K562 (cell line): ENCODE measurements around the gene NMUR1. TPM values are rescaled to one million over a fixed set of nuclear protein-coding genes. Genes with fewer than 3 reads are reported as not detected.

Source experiments
- ATF7 ChIP-seq: fragments of 450-650 bp; IDR thresholded peaks from 2 replicates; pipeline ENCODE4 v1.7.1; 2014; ENCODE audit warnings: mild to moderate bottlenecking, moderate library complexity
- CBFA2T3 ChIP-seq: fragments of 450-650 bp; IDR thresholded peaks from 2 replicates; pipeline ENCODE4 v1.6.1; 2017
- COPS2 ChIP-seq: fragments of 450-650 bp; conservative IDR thresholded peaks from 2 replicates; pipeline ENCODE4 v1.6.1; 2016; ENCODE audit warnings: mild to moderate bottlenecking, moderate library complexity
- EGR1 ChIP-seq: fragments of 450-650 bp; conservative IDR thresholded peaks from 2 replicates; pipeline ENCODE4 v1.6.1; 2017; ENCODE audit warnings: mild to moderate bottlenecking
- EP300 ChIP-seq: IDR thresholded peaks from 2 replicates; pipeline ENCODE4 v1.6.1; 2012; ENCODE audit warnings: low read length, improper control_type of control experiment
- ETS2 ChIP-seq: IDR thresholded peaks from 2 replicates; pipeline ENCODE4 v1.6.1; 2016; ENCODE audit warnings: borderline replicate concordance, missing genetic modification characterization, mild to moderate bottlenecking, moderate library complexity, missing compliant biosample characterization; ENCODE audit not compliant: poor library complexity, severe bottlenecking
- LEF1 ChIP-seq: fragments of 450-650 bp; IDR thresholded peaks from 2 replicates; pipeline ENCODE4 v1.6.1; 2016; ENCODE audit warnings: mild to moderate bottlenecking
- MEF2A ChIP-seq: IDR thresholded peaks from 2 replicates; pipeline ENCODE4 v1.6.1; 2011; ENCODE audit warnings: low read depth, mild to moderate bottlenecking, low read length, moderate library complexity; ENCODE audit not compliant: control insufficient read depth
- MEIS2 ChIP-seq: fragments of 450-650 bp; IDR thresholded peaks from 2 replicates; pipeline ENCODE4 v1.6.1; 2014; ENCODE audit warnings: mild to moderate bottlenecking; ENCODE audit not compliant: partially characterized antibody
- MYNN ChIP-seq, 2 experiments: sonication (generic); formaldehyde crosslinking in 1 of 2; IDR thresholded peaks; 2 replicates each; pipeline versions ENCODE4 v1.5.0 to v1.6.1; 2016 to 2020; ENCODE audit warnings: antibody characterized with exemption in 1 of 2, missing genetic modification reagents in 1 of 2
- NONO ChIP-seq, 2 experiments: fragments of 200-400 bp in 1 of 2; fragments of 450-650 bp in 1 of 2; formaldehyde crosslinking in 1 of 2; IDR thresholded peaks; 2 replicates each; pipeline ENCODE4 v1.6.1; 2017; ENCODE audit warnings: low read depth in 2 of 2, mild to moderate bottlenecking in 2 of 2, moderate library complexity in 2 of 2, low read length in 1 of 2
- PHB2 ChIP-seq: fragments of 450-650 bp; IDR thresholded peaks from 2 replicates; pipeline ENCODE4 v1.6.1; 2017; ENCODE audit warnings: low read depth
- PML ChIP-seq: IDR thresholded peaks from 2 replicates; pipeline ENCODE4 v1.6.1; 2012; ENCODE audit warnings: low read length, inconsistent platforms
- RUNX1 ChIP-seq: sonication (generic); IDR thresholded peaks from 2 replicates; pipeline ENCODE4 v1.6.1; 2016; ENCODE audit warnings: antibody characterized with exemption, low read depth
- SMAD1 ChIP-seq: fragments of 150-350 bp; IDR thresholded peaks from 2 replicates; pipeline ENCODE4 v1.6.1; 2014; ENCODE audit warnings: low read length, low read depth; ENCODE audit not compliant: partially characterized antibody
- SNIP1 ChIP-seq: fragments of 450-650 bp; IDR thresholded peaks from 2 replicates; pipeline ENCODE4 v1.7.1; 2017; ENCODE audit warnings: low read depth, mild to moderate bottlenecking
- ZBED1 ChIP-seq: IDR thresholded peaks from 2 replicates; pipeline ENCODE4 v1.6.1; 2014
- ZNF121 ChIP-seq: sonication (generic); formaldehyde crosslinking; conservative IDR thresholded peaks from 2 replicates; pipeline ENCODE4 v1.8.0; 2022; ENCODE audit warnings: missing genetic modification reagents
- ZNF282 ChIP-seq: sonication (generic); formaldehyde crosslinking; IDR thresholded peaks from 2 replicates; pipeline ENCODE4 v1.8.1; 2023; ENCODE audit warnings: missing genetic modification reagents
- ZNF57 ChIP-seq: fragments of 450-650 bp; formaldehyde crosslinking; IDR thresholded peaks from 2 replicates; pipeline ENCODE4 v1.4.0; 2020; ENCODE audit warnings: mild to moderate bottlenecking, moderate library complexity
- polyA plus RNA-seq, 8 experiments: library from polyadenylated mRNA; depleted of rRNA in 4 of 8; stranded (reverse) in 5 of 8; unstranded in 3 of 8; fragments of >200 nt; fragmentation: Nextera tagmentation in 2 of 8; fragmentation: Illumina TruSeq in 1 of 8; extraction: Ambion mirVana in 2 of 8; extraction: Trizol in 1 of 8; gene quantifications; 2 replicates each; pipeline versions ENCODE4 v1.2.1 to v1.2.3, GENCODE V29; 2011 to 2014; ENCODE audit warnings: inconsistent platforms in 1 of 8, missing spikeins in 1 of 8
- total RNA-seq, 7 experiments: library from RNA; depleted of rRNA in 6 of 7; stranded (reverse); fragments of >200 nt in 6 of 7; fragmentation: Illumina TruSeq in 2 of 7; extraction: Trizol in 2 of 7; gene quantifications; 2 replicates each; pipeline versions ENCODE4 v1.2.1 to v1.2.3, GENCODE V29; 2011 to 2021; ENCODE audit warnings: low replicate concordance in 1 of 7
- TF ChIP-seq, protein P1 (sequence below), 2 experiments: fragments of 450-650 bp; IDR thresholded peaks; 2 replicates each; pipeline ENCODE4 v1.6.1; 2016

Gene NMUR1
- total and polyA plus RNA-seq, 9 of the 15 experiments (the other 6 are each of a cell fraction or from before 2014, with no cell fraction given), result 0.01 to 0.27 (median 0.15) TPM

DNA sequence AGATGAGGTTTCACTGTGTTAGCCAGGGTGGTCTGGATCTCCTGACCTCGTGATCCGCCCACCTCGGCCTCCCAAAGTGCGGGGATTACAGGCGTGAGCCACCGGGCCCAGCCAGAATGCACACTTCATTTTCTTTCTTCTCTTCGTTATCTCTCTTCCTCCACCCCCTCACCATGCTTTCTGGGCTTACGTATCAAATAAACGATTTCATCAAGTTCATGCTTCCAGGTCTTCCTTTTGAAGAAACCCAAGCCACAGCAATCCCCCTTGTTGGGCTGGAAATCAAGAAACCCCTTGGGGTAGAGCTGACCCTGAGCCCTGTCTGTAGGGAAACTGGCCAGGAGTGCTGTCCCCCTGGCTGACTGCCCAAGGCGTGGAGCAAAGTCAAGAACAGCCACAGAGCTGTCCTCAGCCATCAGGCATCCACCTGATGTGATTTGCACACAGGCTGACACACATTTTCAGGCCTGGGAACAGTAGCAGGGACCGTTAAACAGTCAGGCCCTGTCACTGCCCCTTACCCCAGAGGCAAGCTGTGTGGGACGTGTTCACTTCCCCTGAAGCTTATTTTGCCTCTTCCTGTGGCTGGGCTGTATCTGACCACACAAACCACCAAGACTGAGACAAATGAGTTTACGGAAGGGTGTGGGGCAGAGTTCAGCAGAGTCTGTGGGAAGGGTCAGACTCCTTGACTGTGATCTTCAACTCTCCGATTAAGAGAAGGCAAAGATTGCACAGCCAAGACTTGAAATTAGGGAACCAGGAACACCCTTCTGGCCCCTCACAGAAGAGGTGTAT is 15.1 kb upstream of the NMUR1 start (continued):
- TF ChIP-seq ETS2 (no peak), ATF7 (0 out of 2 replicates have a peak, but pooled peaks have one; percentile 36), PML (no peak), RUNX1 (peak; percentile 90; the same call in 1 of the 2 replicates), PHB2 (no peak), MEF2A (no peak), SNIP1 (no peak), EP300 (peak; percentile 48; the same call in 1 of the 2 replicates), CBFA2T3 (peak; percentile 65), ZBED1 (no peak), ZNF57 (no peak), LEF1 (peak; percentile 71; the same call in 1 of the 2 replicates), ZNF282 (CRISPR knock-in tag) (no peak), COPS2 (no peak), NONO (IDR thresholded peaks at IDR 0.05; ENCODE audit: low read depth in 2 of 2, low read length in 1 of 2) (no peak), EGR1 (peak; percentile 44; the same call in 1 of the 2 replicates), SMAD1 (no peak), MYNN (IDR thresholded peaks at IDR 0.05) (no peak), MYNN (CRISPR knock-in tag; IDR thresholded peaks at IDR 0.05) (no peak), ZNF121 (CRISPR knock-in tag) (no peak), MEIS2 (peak; percentile 89)
- TF ChIP-seq, protein P1, sequence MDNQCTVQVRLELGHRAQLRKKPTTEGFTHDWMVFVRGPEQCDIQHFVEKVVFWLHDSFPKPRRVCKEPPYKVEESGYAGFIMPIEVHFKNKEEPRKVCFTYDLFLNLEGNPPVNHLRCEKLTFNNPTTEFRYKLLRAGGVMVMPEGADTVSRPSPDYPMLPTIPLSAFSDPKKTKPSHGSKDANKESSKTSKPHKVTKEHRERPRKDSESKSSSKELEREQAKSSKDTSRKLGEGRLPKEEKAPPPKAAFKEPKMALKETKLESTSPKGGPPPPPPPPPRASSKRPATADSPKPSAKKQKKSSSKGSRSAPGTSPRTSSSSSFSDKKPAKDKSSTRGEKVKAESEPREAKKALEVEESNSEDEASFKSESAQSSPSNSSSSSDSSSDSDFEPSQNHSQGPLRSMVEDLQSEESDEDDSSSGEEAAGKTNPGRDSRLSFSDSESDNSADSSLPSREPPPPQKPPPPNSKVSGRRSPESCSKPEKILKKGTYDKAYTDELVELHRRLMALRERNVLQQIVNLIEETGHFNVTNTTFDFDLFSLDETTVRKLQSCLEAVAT (IDR thresholded peaks at IDR 0.05), result peak in 1 of 2 experiments; percentile 96; a peak in 2 of 4 replicates
